Inferior parietal cortex (tissue), 1 donor: ENCODE data around the gene RIPOR2.

Source experiments
- DNase-seq: peaks from one replicate; pipeline ENCODE4 v3.0.0-alpha.2; 2016; ENCODE audit errors: extremely low spot score

Gene RIPOR2

DNA sequence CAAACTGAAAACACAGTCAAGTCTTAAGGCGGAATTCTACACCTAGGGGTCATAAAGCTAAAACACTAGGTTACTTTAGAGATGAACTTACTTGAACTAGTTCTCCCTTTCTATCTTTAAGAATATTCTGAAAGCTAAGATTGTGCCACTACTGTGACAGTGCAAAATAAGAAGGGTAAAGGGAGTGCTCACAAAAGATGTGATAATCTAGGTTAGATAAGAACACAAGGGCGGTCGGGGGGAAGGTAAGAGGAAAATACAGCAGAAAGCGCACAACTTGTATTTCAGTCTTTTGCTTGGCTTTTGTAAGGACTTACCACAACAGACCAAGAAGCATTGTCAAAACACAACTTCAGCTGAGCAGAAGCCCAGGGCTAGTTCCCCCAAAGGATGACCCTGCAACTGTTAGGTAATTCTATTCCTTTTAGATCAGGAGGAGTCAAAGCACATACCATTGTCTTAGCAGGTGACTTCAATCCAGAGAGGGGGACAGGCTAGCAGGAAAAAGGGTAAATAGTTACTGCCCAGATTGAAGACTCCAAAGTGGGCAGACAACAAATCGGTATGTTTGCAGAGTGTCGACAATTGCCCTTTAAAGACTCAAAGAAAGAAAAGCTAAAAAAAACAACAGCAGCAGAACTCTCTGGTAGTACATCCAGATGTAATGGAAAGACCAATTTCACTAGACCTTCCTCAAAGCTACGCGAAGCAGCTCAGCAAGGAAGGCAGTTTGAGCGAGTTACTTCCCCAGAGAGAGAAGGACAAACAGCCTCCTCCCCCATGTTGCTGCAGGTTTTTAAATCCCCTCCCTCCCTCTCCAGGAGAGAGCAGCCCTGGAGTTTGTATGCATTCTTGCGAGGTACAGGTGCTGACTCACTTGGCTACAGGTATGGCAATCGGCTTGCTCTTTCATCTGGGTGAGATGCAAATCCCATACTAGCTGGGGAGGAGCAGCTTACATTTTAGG lies 59.0 kb downstream of the RIPOR2 start:
- DNase-seq = no peak

DNA sequence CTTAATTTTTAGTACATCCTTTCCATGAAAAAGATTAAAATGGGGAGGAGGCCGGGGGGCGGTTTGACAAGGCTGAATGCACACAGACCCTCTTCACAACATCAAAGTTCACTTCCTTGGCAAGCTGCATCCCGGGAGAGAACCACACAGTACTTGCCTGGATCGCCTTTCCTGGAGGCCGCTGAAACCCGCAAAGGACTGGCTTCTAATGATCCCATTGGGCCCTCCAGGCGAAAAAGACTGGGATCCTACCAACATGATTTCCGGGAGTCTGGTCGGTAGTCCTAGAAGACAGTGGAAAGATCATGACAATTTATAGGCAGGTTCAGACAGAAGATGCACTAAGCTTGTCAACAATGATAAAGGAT lies 60.2 kb downstream of the RIPOR2 start:
- no peak for DNase-seq

DNA sequence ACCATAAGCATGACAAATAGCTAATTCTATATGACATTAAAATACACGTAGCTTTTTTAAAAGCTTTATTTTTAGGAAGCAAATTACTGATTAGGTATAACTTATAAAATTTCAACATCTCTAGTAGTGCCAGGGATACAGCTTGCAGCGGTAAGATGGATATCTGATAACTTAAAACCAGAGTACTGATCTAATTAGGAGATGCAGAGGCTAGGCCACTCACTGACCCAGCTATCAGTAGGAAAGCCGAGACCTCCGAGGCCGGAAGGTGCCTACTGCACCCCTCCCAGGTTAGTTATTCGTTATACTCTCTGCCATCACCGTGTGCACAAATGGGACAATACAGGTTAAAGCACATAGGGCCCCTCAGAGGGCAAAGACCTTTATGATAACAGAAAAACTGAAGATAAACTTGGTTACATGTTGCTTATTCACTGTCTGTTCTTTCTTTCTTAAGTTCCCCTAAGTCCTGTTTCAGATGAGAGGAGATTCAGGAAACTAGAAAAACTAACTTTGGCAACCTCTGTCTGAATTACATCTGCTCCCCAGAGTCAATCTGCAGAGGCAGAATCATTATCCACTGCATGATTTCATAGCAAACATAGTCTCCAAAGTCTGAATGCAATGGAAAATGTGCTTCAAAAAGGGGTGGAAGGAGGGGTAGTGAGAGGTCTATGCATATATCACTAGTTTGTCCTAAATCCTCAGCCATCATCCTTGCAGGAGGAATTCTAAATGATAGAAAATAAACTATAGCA lies 60.8 kb downstream of the RIPOR2 start:
- no peak for DNase-seq

DNA sequence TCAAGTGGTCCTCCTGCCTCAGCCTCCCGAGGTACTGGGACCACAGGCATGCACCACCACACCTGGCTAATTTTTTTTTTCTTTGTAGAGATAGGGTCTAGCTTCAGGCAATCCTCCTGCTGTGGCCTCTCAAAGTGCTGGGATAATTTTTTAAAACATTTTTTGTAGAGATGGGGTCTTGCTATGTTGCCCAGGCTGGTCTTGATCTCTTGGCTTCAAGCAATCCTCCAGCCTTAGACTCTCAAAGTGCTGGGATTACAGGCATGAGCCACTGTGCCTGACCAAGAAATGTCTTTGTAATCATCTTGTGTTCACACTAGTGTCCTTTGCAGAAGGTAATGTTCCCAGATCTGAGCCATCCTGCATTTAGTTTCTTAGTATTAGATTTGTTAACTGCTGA lies 61.6 kb downstream of the RIPOR2 start:
- DNase-seq = no peak

DNA sequence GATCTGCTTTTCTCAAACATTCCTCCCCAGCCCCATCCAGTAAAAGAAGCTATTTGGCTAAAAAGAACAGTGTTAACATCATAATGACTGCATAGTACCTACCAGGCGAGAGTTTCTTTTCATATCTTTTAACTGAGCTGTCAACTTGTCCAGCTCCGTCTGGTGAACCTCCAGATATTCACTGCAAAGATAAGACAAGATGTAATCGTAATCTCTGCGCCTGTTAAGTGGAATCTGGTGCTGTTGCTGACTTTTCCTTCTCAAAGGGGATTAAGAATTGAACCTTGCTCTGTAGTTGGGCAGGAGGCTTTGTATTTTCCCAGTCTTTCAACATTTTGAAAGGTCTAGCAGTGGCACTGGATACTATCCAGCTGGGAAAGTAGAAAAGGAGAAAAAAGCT lies 63.0 kb downstream of the RIPOR2 start:
- DNase-seq = no peak

DNA sequence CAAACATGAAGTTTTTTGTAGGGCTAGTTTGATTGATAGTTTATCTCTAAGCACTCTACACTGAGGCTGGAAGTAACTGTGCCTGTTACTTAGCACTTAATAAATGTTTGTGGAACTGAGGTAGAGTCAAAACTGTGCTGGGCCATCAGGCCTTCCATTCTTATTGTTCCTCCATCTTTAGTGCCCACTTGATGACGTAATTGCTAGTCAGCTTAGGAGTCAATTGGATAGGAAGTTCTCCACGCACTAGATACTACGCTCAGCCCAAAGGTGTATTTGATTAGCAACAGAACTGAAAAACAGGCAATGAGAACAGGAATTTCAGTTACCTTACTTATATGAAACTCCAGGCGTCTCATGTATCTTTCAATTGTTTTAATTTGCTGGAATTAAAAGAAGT lies 67.0 kb downstream of the RIPOR2 start:
- no peak for DNase-seq

DNA sequence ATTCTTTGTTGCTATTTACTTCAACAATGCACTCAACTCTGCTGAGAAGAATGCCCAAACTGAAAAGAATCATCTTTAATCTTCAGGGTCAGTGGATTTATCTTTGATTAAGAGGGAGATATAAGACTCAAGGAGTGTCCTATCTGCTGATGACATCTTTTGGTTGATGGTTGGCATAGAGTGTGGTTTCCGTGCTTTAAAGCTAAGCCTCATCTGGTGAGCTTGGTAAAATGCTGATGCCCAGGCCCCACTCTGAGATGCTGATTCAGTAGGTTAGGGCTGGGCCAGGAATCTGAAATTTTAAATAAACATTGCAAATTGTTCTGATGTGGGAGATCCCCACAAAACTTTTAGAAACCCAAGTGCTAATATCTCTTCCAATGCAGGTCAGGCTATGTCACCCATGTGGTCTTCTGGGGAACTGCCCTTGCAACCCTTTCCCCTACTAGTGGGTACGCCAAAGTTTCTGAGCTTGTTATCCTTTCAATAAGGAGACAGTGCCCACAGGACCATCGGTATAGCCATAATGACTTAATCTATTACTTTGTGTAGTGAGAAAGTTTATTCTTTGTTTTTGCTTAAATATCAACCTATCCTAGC lies 68.6 kb downstream of the RIPOR2 start:
- DNase-seq = no peak

DNA sequence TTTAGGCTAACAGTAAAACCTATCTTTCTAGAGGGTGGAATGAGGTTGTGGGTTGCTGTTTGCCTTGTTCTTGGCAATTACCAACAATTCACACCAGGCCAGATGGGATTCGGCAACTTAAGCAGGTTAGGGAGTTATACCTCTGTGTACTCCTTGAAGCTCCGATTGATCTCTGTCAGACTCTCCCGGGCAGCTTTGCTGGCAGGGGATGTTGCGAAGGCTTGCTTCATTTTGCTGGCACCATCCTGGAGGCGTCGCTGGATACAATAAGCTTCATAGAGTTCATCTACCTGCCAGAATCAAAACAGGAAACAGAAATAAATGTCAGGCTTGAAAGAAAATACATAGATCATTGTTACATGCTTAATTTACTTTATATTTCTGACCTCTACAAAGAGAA lies 70.6 kb downstream of the RIPOR2 start:
- no peak for DNase-seq

DNA sequence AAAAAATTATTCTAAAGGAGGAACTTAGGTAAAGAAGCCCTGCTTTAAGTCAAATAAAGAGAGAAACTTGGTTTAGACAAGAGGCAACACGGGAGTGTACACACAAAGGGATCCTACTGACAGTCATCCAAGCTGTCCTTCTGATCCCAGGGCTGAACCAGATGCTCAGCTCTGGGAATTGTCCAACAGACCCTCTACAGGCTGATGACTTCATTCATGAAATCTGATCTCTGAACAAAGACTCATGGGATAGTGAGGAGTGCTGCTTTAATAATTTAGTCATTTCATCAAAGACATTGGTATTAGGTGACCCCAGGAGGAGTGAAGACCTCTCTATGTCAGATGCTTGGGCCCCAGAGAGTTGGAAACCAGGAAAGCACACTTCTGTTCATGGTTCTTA lies 71.4 kb downstream of the RIPOR2 start:
- DNase-seq = no peak

DNA sequence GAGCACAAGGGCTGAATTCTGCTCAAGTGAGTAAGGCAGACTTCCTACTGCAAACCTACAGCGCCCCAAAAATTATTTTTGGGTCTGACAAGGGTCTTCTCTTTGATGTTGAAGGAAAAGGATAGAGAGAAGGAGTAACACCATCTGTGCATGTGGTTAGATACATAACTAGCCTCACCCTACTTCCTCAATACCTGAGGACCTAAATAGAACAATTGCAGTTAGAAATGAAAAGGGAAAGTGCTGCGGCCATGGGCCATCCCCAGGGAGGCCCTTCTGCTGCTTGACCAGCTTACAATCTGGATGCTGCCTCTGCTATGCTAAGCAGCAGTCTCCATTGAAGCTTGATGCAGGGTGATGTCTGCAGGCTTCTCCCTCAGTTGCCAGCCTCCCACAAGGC lies 73.8 kb downstream of the RIPOR2 start:
- no peak for DNase-seq

DNA sequence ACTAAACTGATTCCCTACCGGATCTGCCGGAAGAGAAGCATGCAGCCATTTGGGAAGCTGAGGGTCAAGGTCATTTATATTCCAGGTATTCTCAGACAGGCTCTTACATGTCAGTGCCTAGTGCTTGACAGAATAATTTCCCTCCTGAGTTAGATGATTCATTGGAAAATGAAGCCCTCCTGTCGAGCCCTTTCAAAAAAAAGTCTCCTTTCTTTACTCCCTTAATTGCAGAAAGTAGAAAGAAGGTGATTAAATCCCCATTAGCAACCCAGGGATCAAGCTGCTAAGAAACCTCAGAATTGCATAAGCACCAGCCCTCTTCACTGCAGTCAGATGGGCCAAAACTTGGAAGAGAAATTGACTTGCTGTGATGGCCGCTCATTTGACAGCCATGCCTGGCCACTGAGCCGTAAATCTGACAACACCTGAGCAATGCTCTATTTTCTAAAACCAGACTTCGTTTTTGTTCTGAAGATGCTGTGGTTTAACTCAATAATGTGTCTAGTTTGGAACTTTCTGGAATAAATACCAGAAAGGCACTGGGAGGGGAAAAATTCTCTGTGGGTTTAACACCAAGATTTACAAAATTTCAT lies 76.1 kb downstream of the RIPOR2 start:
- DNase-seq = no peak

DNA sequence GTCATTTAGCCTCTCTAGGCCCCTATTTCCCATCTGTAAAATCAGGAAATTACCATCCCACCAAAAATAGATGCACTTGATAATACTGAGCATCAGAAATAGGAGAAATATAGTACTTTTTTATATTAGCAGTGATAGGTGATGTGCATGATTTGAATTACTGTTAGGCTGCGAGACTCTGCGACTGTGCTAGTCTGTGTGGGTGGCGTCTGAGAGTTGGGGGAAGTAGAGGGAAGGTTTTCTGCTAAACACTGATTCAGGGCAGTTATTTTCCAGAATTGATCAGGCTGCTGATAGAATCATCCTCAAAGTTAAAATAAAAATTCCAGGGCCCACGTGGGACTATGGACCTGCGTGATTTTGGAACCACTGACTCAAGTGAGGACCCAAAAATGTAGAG lies 76.6 kb downstream of the RIPOR2 start:
- no peak for DNase-seq

DNA sequence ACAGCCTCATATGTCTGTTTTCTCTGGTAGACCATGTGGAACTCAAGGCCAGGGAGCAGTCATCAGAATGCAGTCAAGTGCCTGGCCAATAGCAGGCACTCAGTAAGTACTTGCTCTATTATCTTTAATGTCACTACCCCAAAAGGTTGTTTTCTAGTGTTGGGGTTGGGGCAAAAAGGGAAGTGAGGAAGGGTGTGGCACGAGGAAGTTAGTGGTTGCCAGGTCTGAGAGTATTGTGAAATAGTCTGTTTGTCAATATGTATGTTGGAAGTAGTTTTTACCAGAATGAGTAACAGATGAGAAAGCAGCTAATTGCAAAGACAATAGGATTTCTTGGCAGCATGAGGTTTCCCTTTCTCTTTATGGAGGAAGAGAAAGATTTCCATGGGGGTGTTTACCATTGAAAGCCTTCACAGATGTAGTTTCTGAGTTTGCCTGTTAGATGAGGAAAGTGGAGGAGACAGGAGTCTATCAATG lies 77.5 kb downstream of the RIPOR2 start:
- DNase-seq = no peak

DNA sequence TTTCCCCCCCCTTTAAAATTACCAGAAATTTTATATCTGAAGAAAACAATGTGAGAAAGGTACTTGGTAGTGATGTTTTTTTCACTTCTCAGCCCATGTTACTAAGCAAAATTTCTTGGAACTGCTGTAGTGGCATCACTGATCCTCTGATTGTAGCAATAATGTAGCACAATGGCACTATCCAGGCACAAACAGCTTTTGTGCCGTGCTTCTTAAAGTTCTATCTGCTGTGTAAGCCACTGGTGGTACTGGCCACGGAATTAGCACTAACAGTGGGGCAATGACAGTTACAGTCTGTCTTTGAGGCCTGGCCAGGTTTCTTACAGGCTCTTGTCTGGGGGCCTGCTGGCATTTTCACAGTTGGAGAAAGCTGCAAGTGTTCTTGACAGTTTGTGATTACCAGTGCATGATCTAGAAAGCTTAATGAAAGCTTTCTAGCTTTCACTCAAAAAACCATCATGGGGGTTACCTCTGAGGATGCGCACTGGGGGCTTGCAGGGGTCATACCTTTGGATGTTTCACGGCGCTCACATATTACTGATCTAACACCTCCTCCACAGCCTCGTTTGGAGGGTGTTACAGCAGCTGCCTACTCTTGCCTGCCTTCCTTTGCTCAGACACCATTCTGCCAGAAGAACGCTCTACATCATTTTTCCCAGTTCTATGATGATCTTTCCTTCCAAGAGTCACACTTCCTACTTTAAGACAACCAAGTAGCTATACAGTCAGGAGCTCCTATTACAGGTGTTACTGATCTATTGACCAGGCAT lies 78.7 kb downstream of the RIPOR2 start:
- peak; percentile 57 for DNase-seq

DNA sequence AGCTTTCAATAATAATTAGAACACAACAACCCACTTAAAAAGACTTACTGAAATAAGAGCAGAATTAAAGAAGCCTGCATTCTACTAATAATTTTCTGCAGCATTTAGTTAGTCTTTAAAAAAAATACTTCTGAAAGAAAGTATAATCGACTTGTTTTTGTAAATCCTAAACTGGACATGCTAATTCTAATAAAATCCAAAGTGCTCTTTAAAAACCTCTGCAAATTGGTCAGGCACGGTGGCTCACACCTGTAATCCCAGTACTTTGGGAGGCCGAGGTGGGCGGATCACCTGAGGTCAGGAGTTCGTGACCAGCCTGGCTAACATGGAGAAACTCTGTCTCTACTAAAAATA lies 79.5 kb downstream of the RIPOR2 start:
- DNase-seq = no peak

DNA sequence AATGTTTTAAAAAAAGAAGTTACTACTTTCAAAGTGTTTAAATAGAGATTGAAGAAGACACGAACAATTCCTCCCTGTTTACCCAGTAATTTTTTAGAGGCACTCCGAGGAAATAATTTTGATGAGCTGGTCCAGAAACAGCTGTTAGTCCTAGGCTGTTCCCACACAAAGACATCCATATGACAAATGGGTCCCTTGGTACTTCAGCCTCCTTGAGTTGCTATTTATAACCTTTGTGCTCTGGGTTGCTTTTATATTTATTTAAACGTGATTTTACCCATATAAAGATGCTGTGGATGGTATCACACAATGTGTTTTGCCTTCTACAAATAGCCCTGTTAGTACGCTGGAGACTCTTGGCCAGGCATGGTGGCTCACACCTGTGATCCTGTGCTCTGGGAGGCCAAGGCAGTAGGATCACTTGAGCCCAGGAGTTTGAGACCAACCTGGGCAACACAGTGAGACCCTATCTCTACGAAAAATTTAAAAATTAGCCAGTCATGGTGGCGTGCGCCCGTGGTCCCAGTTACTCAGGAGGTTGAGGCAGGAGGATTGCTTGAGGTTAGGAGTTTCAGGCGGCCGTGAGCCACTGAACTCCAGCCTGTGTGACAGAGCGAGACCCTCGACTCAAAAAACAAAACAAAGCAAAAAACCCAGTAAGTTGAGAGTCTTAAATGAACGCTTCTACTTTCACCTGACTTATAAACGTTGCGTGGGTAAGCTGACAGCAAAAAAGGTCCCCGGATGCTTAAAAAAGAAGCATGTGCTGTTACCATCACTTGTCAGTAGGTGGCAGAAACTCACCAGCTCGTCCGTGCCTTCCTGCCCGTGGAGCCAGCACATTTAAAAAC lies 80.1 kb downstream of the RIPOR2 start:
- peak; percentile 85 for DNase-seq

DNA sequence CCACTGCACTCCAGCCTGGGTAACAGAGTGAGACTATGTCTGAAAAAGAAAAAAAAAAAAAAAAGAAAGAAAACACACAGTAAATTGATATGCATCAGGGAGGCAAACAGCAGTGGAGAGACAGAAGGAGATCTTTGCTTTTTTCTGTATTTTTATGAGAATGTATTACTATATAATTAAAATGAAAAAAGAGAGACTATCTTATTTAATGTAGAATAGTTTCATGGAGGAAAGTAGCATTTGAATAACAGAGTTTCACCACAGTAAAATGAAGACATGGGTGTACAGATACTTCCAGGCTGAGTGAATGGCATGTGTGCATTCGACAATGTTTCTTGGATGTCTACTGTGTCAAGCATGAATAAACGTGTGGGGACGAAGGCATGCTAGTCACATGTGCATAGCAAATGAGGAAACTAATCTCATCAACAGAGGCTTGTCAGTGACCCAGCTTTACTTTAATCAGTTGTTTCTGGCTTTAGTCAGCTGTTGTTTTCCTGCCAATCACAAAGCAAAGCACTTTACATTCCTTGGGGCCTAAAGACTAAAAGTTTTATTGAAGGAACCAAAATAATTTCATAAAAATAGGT lies 81.6 kb downstream of the RIPOR2 start:
- DNase-seq = no peak

DNA sequence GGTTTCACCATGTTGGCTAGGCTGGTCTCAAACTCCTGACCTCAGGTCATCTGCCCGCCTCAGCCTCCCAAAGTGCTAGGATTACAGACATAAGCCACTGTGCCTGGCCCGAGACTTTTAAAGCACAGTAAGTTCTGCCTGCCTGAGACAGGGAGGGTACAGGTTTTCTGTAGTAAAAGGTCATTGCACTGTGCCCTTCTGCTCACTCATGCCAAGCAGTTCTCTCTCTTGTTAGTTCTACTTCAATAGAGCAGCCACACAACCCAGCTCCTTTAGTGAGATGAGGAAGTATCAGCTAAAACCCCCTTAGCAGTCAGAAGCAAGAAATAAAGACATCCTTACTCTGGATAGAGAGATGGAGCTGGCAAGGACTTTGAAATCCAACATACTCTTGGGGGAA lies 84.7 kb downstream of the RIPOR2 start:
- DNase-seq = no peak

DNA sequence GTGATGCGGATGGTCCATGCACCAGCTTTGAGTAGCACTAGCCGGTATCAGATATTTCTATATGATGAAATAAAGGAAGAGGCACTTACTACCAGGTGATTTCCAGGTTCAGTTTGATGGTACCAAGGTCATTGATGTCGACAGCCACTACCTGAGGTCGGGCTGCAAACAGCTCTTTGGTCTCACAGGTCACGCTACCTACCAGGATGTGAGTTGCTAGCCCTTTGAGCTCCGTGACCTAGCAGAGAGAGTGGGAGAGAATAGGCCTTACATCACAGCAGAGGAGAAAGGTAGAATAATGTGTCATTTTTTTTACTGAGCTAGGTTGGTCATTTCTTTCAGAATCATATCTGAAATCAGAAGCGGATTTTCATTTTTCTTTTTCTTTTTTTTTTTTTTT lies 86.0 kb downstream of the RIPOR2 start:
- no peak for DNase-seq

DNA sequence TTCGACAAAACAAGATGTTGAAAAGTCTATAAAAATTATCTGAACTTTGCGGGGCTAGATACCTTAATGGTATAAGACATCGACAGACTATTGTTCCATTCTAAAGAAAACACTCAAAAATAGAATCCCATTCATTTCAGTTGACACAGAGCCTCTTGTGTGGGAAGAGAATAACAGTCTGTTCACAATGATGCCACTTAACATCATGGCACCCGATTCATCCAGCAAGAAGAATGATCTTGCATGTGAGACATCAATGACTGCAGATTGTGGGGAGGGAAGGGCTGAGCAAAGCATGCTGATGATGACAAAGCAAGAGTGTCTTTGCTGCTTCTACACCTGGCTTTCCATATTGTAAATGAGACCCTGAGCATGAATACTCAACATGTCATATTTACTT lies 87.3 kb downstream of the RIPOR2 start:
- peak; percentile 63 for DNase-seq
